GM19240 (cell line): Measurements from ENCODE around the gene ARHGEF28.

Experiments
- DNase-seq: peaks from one replicate; pipeline ENCODE4 v3.0.0; 2011; ENCODE audit warnings: low spot score; ENCODE audit not compliant: insufficient read length

The ARHGEF28 gene

GRCh38 chr5:73654171-73654811 is 28.3 kb downstream of the ARHGEF28 start:
- no peak for DNase-seq

DNA sequence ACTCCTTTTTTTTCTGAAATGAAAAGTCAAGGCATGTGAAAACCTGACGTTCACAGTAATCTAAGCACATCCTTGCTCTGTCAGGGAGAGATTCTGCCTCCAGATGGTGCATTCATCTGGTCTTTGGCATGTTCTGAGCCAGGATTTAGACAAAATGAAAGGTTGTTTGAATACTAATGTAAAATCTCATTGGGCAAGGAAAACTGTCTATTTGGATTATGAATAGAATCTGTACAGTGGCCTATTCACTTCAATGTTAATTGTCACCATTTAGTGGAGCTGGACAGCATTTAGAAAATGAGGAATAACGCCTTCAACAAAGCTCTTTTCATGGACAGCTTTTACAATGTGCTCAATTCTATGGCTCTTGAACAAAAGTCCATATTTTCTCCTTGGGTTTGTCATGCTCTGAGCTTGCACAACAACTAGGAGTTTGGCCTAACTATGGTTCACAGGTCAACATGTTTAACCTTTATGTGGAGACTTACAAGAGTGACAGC is 28.9 kb downstream of the ARHGEF28 start:
- DNase-seq: no peak

- no peak for DNase-seq
Observed at GRCh38 chr5:73655521-73656160, 29.6 kb downstream of the ARHGEF28 start.

DNA sequence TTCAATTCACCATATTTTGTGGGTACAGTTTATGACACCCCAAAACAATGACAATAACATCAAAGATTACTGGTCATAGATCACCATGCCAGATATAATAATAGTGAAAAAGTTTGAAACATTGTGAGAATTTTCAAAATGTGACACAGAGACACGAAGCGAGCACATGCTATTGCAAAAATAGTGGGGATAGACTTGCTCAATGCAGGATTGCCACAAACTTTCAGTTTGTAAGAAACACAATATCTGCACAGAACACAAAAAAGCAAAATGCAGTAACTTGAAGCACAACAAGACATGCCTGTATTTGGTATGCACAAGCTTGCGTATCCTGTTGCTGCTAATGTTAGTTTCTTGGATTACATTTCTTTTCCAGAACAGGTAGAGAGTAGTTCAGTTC is 35.8 kb downstream of the ARHGEF28 start:
- DNase-seq: no peak

DNA sequence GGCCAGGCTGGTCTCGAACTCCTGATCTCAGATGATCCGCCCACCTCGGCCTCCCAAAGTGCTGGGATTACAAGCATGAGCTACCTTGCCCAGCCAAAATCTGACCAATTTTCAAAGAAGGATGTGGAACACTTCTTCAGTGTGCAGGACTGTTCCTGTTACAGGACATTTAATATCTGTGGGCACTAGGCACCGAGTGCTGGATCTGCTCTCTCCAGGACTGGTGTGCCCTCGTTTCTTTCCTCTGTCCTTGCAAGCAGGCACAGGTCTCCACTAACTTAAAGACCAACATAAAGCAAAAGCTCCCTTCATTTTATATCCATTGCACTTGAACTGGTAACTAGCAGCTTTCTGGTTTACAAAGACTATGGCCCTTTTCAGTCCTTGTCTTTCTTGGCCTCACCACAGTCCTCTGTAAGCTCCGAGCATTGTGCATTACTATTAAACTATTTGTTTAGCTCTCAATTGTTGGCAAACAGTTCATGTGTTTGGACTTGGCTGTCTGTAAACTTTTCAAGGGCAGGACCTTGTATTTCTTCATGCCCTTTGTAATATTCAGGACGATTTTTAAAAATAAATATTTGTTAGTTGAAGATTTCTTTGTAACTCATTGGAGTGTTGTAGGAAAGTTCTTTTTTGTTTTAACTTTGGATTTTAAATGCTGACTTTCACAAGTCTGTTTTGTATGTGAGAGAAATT is 37.3 kb downstream of the ARHGEF28 start:
- no peak for DNase-seq

GRCh38 chr5:73663860-73664240 is 37.9 kb downstream of the ARHGEF28 start:
- DNase-seq: no peak

GRCh38 chr5:73664796-73665195 is 38.8 kb downstream of the ARHGEF28 start:
- DNase-seq: no peak

DNA sequence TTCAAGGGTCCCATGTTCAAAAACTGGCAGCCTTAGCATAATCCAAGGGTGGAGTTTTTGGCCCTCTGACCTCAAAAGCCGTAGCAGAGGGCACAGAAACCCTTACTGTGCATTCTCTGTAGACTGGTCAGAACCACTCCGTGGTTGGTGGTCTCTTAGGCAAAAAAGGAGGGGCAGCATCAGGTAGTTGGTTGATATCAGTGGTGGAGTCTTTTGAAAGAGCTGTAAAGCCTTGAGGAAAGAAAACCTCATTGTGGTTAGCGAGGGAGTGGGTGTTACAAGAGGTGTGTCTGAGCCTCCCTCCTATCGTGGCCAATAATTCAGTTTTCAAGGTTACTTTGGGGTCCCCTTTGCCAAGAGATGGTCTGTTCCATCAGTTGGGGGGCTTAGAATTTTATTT is 40.9 kb downstream of the ARHGEF28 start:
- no peak for DNase-seq

DNA sequence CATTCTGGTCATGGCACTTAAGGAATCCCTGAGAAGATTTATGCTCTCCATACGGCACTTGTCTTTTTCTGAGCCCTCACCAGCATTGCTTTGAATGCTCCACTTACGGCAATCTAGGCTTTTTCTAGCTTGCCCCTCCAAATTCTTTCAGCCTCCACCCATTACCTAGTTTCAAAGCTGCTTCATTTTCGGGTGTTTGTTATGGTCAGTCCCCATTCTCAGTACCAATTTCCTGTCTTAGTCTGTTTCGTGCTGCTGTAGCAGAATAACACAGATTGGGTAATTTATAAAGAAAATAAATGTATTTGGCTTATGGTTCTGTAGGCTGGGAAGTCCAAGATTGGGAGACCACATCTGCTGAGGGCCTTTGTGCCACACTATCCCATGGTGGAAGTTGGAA is 42.0 kb downstream of the ARHGEF28 start:
- DNase-seq: no peak

DNA sequence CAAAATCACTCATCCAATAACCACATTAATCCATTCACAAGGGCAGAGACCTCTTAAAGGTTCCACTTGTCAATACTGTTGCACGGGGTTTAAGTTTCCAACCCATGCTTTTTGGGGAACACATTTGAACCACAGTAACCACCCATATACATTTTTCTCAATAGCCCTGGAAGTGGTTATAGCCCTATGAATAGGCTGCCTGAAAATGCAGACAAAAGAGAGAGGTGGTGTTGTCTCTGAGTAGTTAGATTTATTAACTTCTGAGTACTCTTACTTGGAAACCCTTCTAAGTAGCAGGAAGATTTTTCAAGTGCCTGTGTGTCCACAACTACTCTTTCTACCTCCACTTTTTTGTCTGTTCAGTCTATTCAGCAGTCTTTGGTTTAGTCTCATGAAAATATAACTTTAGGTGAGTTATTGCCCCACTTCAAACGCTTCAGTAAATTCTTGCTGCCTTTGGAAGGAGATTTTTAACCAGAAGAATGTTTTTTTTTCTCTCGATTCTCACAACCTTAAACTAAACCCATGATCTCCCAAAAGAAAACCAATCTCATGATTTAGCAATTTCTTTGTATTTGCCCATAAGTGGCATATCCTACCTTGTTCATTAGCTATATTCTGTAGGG is 42.6 kb downstream of the ARHGEF28 start:
- no peak for DNase-seq

DNA sequence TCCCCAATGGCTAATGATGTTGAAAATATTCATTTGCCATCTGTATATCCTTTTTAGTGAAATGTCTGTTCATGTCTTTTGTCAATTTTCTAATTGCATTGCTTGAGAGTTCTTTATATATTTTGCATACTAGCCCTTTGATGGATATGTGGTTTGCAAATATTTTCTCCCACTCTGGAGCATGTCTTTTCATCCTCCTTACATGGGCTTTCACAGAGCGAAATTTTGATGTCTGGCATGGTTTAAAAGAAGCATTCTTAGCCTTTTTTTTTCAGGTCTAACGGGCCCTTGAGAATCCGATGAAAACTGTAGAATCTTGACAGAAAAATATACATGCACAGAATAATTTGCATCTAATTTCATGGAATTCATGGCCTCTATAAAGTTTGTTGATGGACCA is 44.7 kb downstream of the ARHGEF28 start:
- no peak for DNase-seq

GRCh38 chr5:73672132-73672531 is 46.1 kb downstream of the ARHGEF28 start:
- no peak for DNase-seq

GRCh38 chr5:73673161-73673591 is 47.2 kb downstream of the ARHGEF28 start:
- DNase-seq: no peak

DNA sequence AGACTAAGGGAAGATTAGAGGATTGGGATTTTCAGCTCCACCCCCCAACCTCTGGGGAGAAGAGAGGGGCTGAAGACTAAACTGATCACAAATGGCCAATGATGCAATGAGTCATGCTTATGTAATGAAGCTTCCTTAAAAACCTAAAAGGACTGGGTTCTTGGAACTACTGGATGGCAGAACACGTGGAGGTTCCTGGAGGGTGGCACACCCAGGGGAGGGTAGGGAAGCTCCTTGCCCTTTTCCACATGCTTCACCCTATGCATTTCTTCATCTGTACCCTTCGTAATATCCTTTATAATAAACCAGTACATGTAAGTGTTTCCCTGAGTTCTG is 48.6 kb downstream of the ARHGEF28 start:
- no peak for DNase-seq

GRCh38 chr5:73678322-73678740 is 52.3 kb downstream of the ARHGEF28 start:
- DNase-seq: no peak

- no peak for DNase-seq
Observed at GRCh38 chr5:73678807-73679206, 52.8 kb downstream of the ARHGEF28 start.

DNA sequence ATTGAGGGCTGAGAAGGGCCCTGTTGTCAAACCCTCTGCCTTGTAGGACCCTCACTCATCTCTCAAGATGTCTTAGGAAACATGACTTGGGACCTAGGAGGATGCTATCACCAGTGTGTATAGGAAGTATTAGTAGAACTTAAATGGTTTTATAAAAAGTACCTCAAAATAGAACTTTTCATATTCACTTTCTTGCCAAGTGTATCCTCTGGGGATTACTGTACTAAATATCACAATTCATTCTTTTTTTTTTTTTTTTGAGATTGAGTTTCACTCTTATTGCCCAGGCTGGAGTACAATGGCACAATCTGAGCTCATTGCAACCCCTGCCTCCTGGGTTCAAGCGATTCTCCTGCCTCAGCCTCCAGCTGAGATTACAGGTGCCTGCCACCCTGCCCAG is 56.2 kb downstream of the ARHGEF28 start:
- no peak for DNase-seq

- no peak for DNase-seq
Observed at GRCh38 chr5:73684691-73685090, 58.7 kb downstream of the ARHGEF28 start.

DNA sequence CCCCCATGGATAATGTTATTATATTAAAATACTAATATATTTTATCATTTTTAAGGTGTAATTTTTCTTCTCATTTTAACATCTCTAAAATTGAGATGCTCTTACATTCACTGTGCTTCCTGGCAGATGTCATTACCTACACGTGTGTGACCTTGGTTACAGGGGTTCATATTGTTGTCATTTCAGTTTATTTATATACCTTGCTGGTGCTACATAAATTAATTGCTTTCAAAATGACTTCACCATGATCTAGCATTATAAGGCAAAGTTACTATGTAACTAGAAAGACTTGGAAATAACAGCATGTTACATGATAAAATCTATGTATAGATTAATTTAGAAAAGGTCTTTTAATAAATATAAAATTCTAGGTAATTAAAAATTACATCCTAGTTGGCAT is 60.9 kb downstream of the ARHGEF28 start:
- DNase-seq: no peak

DNA sequence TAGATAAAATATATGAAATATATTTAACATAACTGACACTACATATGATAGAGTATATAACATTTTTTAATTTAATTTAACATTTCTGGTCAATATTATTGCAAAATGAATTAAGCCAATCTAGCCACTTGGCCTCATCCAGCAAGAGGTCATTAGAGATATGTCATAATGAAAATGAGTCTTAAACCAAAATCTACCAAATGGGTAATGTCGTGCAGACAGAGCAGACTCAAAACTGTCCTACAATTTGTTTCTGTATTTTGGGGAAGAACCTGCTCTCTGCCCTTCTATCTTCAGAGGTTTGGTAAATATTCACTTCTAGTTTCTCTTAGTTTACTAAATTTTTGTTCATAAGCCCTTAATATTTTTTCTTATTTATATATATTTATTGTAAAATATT is 61.4 kb downstream of the ARHGEF28 start:
- DNase-seq: no peak

- DNase-seq: no peak
Observed at GRCh38 chr5:73690015-73690414, 64.0 kb downstream of the ARHGEF28 start.
